OCI-LY1 (cell line): Measurements from ENCODE around the gene ADIRF.

Source experiments
- CTCF ChIP-seq: fragments of 200-600 bp; sonication (generic), shearing (Covaris generic); IDR thresholded peaks from 2 replicates; pipeline ENCODE4 v1.5.1; 2017; ENCODE audit warnings: mild to moderate bottlenecking, antibody characterized with exemption, low read length, moderate library complexity, mixed read lengths
- EZH2 ChIP-seq: fragments of 200-600 bp; sonication (generic), shearing (Covaris generic); IDR thresholded peaks from 2 replicates; pipeline ENCODE4 v1.8.0; 2017; ENCODE audit warnings: borderline replicate concordance, mixed run types, mild to moderate bottlenecking, antibody characterized with exemption, low read length, moderate library complexity, mixed read lengths

GRCh38 chr10:86970982-86971231, 2.6 kb downstream of the ADIRF start:
- no peak for TF ChIP-seq CTCF
- TF ChIP-seq EZH2: no peak
